HG02981 (cell line): ENCODE data around the gene HARBI1.
"Not testable (repeated sequence)": the region's sequence is repeated elsewhere in the genome, so short reads cannot be mapped to it uniquely, and the experiment has no call there.

Source experiments
- ATAC-seq: cut with Tn5 transposase; IDR thresholded peaks from one replicate; pipeline ENCODE4 v1.9.1; 2021; ENCODE audit warnings: mild to moderate bottlenecking, moderate library complexity; ENCODE audit not compliant: unreplicated experiment

HARBI1 gene

GRCh38 chr11:46597609-46598219 lies 19.3 kb downstream of the HARBI1 start:
- ATAC-seq, result no peak

- no peak for ATAC-seq
Measured at GRCh38 chr11:46597155-46597554, 19.9 kb downstream of the HARBI1 start.

- ATAC-seq, result no peak
Measured at GRCh38 chr11:46594785-46595184, 22.2 kb downstream of the HARBI1 start.

GRCh38 chr11:46594374-46594700 lies 22.7 kb downstream of the HARBI1 start:
- ATAC-seq, result no peak

- ATAC-seq, result peak; percentile 66
Measured at GRCh38 chr11:46593550-46594373, 23.3 kb downstream of the HARBI1 start, which contains the start of gene AMBRA1. AMBRA1 (minus strand) TSS chr11:46594023; CDS start chr11:46548380, 45,643 bp downstream.

- no peak for ATAC-seq
Measured at GRCh38 chr11:46590740-46591605, 26.1 kb downstream of the HARBI1 start.

GRCh38 chr11:46588915-46589314 lies 28.1 kb downstream of the HARBI1 start:
- no peak for ATAC-seq

- ATAC-seq, result no peak
Measured at GRCh38 chr11:46588131-46588530, 28.9 kb downstream of the HARBI1 start.

- not testable (repeated sequence) for ATAC-seq
Measured at GRCh38 chr11:46583513-46583912, 33.5 kb downstream of the HARBI1 start.

- ATAC-seq, result no peak
Measured at GRCh38 chr11:46582588-46582987, 34.4 kb downstream of the HARBI1 start.

GRCh38 chr11:46577058-46577457 lies 40.0 kb downstream of the HARBI1 start:
- no peak for ATAC-seq

GRCh38 chr11:46574656-46575055 lies 42.4 kb downstream of the HARBI1 start:
- no peak for ATAC-seq

GRCh38 chr11:46570790-46571398 lies 46.1 kb downstream of the HARBI1 start:
- ATAC-seq, result no peak

GRCh38 chr11:46565232-46565840 lies 51.7 kb downstream of the HARBI1 start:
- no peak for ATAC-seq

GRCh38 chr11:46564459-46564858 lies 52.6 kb downstream of the HARBI1 start:
- no peak for ATAC-seq

- ATAC-seq, result no peak
Measured at GRCh38 chr11:46562527-46562926, 54.5 kb downstream of the HARBI1 start.

- no peak for ATAC-seq
Measured at GRCh38 chr11:46560300-46560991, 56.6 kb downstream of the HARBI1 start.

- ATAC-seq, result no peak
Measured at GRCh38 chr11:46559815-46560214, 57.2 kb downstream of the HARBI1 start.

- no peak for ATAC-seq
Measured at GRCh38 chr11:46557684-46558151, 59.3 kb downstream of the HARBI1 start.
